GM18870 (cell line): ENCODE data around the gene RNF5.

ENCODE experiments used
- ATAC-seq: cut with Tn5 transposase; IDR thresholded peaks from one replicate; pipeline ENCODE4 v1.9.1; 2021; ENCODE audit warnings: moderate library complexity; ENCODE audit not compliant: unreplicated experiment

Gene RNF5

DNA sequence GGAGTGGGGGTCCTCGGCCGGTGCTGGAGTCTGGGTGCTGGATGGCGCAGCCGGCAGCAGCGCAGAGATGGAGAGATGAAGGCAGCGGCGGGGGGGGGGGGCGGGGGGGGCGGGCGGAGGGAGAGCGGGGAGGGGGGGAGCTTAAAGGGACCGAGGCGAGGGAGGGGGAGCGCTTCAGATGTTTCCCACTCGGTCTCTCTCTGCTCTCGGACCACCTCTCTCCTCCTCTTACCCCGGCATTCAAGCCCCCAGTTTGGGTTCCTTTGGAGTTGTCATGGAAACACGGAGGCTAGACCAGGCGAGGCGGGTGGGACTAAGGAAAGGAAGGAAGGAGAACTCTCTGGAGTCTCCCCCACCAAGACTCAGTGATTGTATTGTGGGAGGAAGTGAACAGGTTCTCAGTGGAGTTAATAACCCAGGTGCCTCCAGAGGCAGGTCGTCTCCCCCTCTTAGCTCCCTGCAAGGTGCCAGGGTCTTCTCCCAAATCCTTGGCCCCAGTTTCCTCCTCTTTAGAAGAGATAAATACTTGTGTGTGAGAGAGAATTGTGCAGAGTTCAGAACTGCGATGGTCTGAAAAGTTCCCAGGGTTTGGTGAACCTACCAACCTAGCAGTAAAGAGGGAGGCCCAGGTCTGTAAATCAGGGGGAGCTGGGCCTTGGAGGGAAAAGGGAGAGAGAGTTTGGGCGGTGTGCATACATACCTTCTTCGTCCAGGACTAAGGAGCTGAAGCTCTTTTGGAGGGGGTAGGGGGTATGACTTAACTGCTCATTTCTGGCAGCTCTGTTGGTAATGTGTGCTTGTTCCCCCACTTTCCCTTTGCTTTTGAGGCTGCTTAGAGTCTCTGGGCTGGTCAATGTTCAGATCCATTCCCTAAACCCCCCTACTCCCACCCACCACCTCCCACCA lies 26.1 kb upstream of the RNF5 start, which contains the start of gene PRRT1:
TSS of gene PRRT1 (minus strand) at position 77 of the 906 bp plus-strand sequence. CDS start 112 bp downstream, outside the sequence.
- no peak for ATAC-seq

DNA sequence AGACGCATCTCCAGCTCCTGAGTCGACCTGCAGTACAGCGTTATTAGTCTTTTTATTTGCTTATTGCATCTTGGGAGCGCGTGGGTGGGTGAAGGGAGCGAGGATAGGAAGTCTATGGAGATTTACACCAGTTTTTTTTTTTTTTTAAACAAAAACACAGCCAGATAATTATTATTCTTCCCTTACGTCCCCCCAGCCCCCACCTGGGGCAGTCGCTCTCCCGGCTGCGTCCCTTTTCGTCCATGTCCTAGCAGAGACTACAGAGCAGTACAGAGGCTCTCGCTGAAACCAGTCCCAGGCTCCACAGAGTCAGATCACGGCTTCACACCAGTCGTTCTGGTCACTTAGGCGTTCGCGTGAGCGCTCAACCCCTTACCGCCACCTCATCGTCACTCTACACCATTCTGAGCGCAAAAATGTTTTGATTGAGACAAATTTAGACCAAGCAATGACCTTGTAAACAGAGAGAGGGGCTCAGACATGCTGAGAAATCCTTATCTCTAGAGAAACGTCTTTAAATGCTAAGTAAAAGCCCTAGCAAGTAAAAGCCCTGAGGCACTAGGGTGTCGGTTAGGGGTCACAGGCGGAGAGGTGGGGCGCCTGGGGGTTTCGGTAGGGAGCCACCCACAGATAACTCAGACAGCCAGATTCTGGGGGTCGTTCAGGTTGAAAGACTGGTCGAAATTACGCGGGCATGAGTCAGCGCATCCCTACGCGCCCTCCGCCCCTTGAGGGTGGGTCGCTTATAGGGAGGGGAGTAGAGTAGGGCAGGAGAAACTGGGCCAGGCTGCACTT lies 25.2 kb upstream of the RNF5 start:
- ATAC-seq = no peak

DNA sequence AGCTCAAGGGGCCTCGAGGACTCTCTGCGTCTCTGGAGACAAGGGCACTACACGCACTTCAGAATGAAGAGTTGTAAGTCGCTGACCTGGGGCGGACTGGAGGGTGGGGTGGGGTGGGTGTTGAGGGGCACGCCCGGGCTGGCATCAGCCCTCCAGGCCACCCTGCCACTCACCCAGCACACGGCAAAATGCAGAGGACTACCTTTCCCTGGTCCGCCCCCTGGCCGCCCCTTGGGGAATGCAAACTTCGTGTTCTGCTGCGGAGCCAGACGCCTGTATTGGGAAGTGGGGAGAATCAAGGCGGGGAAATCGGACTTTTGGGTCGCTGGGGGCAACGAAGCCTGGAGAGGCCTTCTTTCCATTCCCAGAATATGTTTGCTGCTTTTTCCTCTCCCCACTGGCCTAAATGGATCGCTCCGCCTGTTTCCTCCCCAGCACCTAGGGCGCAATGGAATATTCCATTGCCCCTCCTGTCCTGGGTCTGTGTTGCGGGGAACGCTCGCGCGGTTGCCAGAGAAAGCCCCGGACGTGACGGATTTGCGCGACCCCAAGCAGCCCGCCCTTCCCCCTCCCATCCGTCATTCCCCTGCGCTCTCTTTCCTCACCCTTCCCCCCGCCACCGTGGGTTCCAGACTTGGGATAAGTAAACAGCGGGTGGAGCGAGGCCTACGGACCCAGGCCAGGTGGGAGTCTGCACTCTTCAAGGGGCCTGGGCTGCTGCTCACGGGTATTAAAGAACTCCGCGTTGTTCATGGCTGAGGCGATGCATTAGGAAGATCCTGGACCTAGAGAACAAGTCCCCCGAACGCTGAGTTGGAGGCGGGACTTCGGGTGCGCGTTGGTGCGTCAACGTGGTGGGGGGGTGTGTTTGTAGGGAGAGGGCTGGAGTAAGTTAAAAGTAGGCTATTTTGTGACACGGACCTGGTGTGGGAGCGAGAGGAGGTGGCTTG lies 24.4 kb upstream of the RNF5 start, which contains the start of gene PPT2:
TSS of gene PPT2 (plus strand) at position 578 of the 950 bp plus-strand sequence. CDS start 454 bp downstream, outside the sequence.
- ATAC-seq = no peak

DNA sequence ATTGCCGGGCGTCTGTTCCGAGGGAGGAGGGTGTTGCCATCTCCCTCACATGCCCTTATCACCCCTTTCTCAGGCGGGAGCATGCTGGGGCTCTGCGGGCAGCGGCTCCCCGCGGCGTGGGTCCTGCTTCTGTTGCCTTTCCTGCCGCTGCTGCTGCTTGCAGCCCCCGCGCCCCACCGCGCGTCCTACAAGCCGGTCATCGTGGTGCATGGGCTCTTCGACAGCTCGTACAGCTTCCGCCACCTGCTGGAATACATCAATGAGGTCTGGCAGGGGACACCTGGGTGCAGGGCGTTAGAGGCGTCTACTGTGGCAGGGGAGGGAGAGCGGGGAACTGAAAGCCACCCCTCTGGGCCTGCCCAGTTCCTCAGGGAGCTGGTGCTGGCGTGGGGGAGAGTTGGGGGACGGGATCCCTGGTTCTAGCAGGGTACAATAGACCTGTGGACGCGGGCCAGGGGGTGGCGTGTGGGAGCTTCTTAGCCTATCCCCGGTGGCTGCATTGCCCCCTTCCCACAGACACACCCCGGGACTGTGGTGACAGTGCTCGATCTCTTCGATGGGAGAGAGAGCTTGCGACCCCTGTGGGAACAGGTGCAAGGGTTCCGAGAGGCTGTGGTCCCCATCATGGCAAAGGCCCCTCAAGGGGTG lies 23.6 kb upstream of the RNF5 start:
- no peak for ATAC-seq

DNA sequence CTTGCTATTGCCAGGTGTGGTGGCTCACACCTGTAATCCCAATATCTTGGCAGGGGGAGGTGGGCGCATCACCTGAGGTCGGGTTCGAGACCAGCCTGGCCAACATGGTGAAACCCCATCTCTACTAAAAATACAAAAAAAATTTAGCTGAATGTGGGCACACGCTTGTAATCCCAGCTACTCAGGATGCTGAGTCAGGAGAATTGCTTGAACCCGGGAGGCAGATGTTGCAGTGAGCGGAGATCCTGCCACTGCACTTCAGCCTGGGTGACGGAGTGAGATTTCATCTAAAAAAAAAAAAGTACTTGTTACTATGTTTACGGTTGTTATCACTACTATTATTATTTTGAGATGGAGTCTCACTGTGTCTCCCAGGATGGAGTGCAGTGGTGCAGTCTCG lies 21.3 kb upstream of the RNF5 start:
- no peak for ATAC-seq

DNA sequence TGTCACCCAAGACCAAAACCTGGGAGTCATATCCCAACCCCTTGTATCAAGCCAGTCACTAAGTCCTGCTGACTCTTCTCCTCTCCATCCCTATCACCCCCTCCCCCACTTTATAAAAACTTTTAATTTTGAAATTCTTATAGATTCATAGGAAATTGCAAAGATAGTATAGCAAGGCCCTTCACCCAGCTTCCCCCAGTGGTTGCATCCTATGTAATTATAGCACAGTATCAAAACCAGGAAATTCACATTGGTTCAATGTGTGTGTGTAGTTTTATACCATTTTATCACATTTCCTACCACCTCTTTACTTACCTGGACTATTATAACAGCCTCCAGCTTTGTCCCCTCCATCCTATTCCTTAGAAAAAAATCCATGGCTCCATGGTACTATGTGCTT lies 20.2 kb upstream of the RNF5 start:
- no peak for ATAC-seq

DNA sequence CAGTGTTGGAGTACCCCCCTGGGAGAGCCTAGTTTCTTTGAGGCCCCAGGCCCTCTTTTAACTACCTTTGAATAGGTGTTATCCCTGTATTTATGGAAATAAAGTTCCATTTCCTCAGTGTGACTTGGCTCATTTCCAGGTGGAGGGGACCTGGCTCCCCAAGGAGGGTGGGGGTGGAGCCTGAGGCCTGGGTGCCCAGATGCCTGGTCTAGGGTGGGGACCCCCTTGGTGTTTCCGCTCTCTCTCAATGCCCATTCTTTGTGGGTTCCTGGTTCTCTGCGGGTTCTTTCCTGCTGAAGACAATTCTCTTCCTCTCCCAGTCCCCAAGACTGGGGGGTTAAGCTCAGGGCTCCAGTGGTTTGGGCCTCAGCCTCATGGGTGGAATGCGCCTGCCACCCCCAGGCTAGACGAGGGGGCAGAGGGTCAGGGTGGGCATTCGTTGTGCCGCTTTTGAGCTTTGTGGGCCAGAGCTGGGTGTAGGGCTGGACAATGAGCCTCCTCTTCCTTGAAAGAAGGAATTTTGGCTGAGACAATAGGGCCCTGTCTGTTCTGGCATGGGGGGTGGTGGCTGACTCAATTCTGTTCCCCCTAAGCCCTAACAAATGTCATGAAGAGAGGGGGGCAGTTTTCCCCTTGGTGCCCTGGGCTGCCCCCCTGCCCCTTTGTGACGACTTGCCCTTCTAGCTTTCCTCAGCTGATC lies 14.5 kb upstream of the RNF5 start:
- ATAC-seq = no peak

DNA sequence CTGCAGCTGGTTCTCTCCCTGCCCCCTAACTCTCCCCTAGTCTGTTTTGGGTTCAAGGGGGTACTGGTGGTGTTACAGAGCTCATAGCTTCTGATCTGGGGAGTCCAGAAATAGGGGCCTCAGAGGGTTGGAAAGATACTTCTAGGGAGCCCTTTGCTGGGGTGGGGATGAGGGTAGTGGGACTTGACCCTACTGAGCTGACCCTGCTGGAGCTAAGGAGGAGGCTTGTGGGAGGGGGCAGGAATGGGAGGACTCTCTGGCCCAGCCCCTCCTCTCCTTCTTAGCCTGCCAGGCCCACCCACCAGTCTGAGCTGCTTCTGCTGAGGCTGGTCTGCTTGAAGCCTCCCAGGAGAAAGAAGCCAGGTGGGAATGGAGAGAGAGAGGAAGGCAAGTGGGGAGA lies 13.9 kb upstream of the RNF5 start, which contains the start of gene EGFL8:
TSS of gene EGFL8 (plus strand) at position 301 of the 400 bp plus-strand sequence. CDS start 1,571 bp downstream, outside the sequence.
- no peak for ATAC-seq

DNA sequence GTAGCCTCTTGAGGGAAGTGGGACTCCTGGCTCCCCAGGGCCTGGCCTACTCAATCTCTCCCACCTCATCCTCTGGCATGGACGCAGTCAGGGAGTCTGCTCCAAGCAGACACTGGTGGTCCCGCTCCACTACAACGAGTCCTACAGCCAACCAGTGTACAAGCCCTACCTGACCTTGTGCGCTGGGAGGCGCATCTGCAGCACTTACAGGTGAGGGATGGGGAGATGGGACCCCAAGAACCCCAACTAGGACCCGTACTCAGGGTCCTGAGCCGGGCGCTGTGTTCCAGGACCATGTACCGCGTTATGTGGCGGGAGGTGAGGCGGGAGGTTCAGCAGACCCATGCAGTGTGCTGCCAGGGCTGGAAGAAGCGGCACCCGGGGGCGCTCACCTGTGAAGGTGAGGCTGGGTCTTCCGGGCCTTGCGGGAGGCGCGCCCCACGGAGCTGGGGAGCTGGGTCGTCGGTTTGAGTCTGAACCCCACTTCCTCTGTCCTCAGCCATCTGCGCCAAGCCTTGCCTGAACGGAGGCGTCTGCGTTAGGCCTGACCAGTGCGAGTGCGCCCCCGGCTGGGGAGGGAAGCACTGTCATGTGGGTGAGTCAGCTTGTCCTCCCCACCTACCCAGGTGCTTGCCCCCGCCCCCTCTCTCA lies 11.7 kb upstream of the RNF5 start:
- ATAC-seq = no peak

DNA sequence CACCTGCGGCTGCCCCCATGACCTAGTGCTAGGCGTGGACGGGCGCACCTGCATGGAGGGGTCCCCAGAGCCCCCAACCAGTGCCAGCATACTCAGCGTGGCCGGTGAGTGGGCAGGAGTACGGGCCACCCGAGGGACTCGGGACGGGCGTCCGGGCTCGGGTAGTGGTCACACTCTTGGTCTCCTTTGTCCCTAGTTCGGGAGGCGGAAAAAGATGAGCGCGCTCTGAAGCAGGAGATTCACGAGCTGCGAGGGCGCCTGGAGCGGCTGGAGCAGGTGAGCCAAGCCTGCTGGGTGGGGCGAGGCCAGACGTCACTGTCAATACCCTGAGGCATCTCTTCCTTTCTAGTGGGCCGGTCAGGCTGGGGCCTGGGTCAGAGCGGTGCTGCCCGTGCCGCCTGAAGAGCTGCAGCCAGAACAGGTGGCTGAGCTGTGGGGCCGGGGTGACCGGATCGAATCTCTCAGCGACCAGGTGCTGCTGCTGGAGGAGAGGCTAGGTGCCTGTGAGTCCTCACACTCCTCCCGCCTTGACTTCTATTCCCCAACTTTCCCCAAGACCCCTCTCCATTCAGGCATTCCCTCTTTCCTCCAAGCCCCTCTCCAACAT lies 10.9 kb upstream of the RNF5 start:
- ATAC-seq = no peak

DNA sequence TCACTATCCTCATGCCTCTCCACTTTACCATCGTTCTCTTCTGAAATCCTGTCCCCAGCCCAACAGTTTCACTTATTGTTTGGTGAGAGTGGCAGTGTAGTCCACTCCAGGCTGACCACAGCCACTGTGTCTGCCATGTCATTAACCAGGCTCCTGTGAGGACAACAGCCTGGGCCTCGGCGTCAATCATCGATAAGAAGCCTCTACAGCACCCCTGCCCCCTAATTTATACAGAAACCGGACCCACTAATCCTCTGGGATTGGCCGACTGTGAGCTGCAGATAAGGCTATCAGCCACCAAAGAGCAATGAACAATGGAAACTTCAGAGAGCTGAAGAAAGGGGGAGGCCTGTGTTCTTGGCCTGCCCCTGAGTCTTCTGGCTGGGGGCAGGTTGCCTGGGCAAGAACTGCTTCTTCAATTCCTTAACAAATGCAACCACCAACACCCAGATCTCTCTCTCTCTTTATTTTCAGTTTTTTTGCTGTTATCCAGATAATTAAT lies 10.4 kb upstream of the RNF5 start:
- no peak for ATAC-seq

DNA sequence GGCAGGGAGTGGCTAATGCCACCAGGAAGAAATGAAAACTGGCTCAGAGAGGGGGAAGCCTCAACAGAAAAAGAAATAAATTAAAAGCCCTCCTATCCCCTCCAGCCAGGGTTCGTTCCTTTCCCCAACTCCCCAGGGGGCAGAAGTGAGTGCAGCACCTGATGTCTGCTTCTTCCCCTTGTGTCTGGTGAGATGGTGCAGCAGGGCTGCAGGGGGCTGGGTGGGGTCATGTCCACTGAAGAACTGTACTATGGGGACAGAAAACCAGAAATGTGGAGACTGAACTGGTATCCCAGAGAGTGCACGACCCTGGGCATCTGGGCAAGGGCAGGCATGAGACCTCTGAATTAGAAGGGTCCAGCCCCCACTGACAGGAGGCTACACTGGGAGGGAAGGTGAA lies 9.9 kb upstream of the RNF5 start:
- no peak for ATAC-seq

DNA sequence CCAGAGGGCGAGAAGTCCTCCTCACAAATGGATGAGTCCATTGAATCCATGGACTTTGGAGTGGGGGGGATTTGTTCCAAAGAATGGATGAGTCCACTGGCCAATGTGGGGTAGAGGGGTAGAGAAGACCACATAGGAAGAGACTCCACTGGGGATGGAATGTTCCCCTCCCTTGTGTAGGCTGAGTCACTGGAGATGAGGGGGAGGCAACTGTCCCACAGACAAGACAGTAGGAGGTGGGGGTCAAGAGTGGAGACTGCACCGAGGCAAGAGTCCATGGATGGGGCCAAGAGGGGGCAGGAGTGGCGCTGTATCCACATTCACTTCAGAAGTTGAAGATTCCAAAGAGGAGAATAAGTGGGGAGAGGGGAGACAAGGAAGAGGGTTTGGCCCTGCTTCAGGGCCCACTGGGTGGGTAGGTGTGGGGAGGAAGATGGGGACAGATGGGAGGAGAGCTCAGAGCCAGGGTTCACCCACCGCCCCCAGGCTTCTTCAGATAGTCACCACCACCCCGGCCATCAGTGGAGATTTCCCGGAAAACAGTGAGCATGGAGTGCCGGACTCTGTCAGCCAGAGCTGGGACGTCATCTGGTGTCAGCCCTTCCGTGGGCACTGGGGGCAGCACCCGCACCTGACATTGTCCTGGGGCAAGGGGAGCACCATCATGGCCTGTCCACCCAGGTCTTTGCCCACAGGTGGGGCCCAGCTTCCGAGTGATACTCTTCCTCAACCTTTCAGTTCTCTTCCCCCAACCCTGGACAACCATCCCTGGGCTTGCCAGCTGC lies 9.2 kb upstream of the RNF5 start:
- ATAC-seq = no peak

DNA sequence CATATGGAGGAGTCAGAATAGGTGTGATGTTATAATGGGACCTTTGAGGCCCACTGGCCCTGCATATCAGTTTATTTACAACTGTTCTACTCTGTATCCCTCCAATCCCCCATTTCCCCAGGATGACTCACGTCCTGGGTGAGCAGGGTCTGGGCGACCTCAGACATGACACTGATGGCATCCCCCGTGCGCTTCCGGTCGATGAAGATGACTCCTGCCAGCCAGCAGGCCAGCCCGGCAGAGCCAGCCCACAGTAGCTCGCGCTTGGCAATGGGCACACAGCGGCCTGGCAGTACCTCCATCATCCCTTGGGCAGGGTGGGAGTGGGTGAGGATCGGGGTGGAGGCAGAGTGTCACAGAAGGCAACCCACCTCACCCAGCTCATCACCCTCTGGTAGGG lies 7.9 kb upstream of the RNF5 start:
- ATAC-seq = no peak

DNA sequence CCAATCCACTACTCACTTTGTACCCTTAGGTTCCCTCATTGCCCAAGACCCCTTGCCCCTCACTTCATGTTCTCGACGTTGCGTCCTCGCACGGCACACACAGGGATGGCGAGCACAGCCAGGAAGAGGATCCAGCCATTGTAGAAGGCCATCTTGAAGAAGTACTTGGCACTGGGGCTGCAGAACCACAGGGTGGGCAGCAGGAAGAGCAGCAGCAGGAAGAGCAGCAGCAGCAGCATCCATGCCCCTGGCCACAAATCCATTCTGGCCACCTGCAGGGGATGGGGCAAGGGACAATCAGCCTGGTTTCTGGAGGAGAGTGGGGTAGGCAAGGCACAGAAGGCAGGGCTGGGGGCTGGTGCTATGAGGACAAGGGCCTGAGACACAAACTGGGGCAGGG lies 7.0 kb upstream of the RNF5 start:
- no peak for ATAC-seq

DNA sequence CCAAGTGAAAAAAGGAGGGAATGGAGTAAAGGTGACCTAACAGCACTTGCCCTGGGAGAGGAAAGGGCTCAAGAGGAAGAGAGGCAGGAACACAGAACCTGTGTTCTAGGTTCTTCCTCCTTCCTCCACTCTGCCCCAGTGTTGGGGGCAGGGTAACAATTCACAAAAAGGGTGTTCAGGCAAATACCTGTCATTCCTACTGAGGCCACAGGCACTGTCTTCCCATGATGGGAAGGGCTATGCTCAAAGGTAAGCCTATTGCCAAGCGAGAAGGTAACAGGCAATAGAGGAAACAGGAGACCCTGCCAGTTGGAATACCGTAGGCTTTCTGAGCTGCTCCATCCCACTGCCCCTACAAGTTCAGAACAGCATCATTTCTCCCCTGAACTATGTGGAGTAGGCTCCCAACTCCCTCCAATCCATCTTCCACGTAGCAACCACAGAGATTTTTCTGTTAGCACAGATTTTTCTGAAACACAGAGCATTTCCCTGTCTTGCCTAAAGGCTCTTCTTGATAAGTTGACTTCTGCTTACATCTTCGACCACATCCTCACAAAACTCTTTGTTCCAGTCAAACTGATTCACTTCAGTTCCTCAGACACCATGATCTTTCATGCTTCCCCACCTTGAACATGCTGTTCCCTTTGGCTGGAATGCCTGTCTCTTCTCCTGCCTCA lies 5.0 kb upstream of the RNF5 start:
- ATAC-seq = no peak

DNA sequence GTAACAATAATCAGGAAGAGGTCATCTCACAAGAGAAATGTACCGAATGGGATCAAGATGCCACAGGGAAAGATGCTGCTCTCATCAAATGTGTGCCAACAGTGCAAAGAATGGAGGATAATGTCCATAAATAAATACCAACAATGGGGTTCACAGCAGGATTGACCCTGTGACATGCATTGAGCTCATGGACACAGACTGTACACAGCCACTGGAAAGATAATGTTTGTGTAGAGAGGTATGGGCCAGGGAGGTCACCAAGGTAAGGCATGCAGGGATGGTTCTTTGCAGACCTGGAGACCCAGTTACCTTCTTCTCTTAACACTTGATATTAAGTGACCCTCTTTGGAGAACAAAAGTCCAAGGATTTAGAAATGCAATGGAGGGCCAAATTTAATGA lies 3.8 kb upstream of the RNF5 start:
- ATAC-seq = no peak
